Right lobe of liver (tissue), 6 donors: Measurements from ENCODE around the gene CFAP46. TPM values are rescaled to one million over a fixed set of nuclear protein-coding genes. Genes with fewer than 3 reads are reported as not detected.

ENCODE experiments used
- ATAC-seq, 4 donors: fragments of 200-7000 bp; cut with Tn5 transposase; one replicate each; pipeline ENCODE4 v1.9.1; 2020; ENCODE audit warnings: mild to moderate bottlenecking in 4 of 4, moderate library complexity in 4 of 4
- DNase-seq, 3 donors: peaks; one replicate each; pipeline ENCODE4 v3.0.0-alpha.2; 2020
- H3K27ac ChIP-seq, 3 donors: fragments of 200-600 bp; one replicate each; pipeline ENCODE4 v1.8.0; 2022
- H3K27me3 ChIP-seq, 2 donors: fragments of 200-600 bp; one replicate each; pipeline ENCODE4 v1.8.0; 2022
- H3K36me3 ChIP-seq, 4 donors: fragments of 200-600 bp; sonication (generic) in 1 of 4; one replicate each; pipeline versions ENCODE4 v1.5.1 to v1.8.0; 2017 to 2022; ENCODE audit warnings: control low read depth in 1 of 4
- H3K4me1 ChIP-seq, 4 donors: fragments of 200-600 bp; sonication (generic) in 1 of 4; one replicate each; pipeline versions ENCODE4 v1.5.1 to v1.8.0; 2017 to 2022; ENCODE audit warnings: control low read depth in 1 of 4
- H3K4me3 ChIP-seq, 3 donors: fragments of 200-600 bp; one replicate each; pipeline ENCODE4 v1.8.0; 2022
- H3K9me3 ChIP-seq, 4 donors: fragments of 200-600 bp; sonication (generic) in 1 of 4; one replicate each; pipeline versions ENCODE4 v1.5.1 to v1.8.0; 2017 to 2022; ENCODE audit warnings: control low read depth in 1 of 4
- CTCF ChIP-seq, 4 donors: fragments of 200-600 bp in 3 of 4; fragments of 450-650 bp in 1 of 4; IDR thresholded peaks; one replicate each; pipeline versions ENCODE4 v1.5.1 to v1.8.0; 2016 to 2022; ENCODE audit warnings: antibody characterized with exemption in 4 of 4, mild to moderate bottlenecking in 2 of 4
- POLR2A ChIP-seq: fragments of 450-650 bp; IDR thresholded peaks from one replicate; pipeline ENCODE4 v1.6.1; 2017; ENCODE audit warnings: antibody characterized with exemption, mild to moderate bottlenecking
- WGBS: methylation state at CpG from one replicate; pipeline ENCODE4 v1.1.6; 2018; ENCODE audit warnings: low coverage, low lambda C conversion rate; ENCODE audit not compliant: insufficient coverage; ENCODE audit errors: missing lambda C conversion rate; 5-methylcytosine and 5-hydroxymethylcytosine counted together
- intact Hi-C, 2 donors: fragments of 100-400 bp; cut with DNase I; formaldehyde crosslinking; loops; one replicate each; pipeline versions ENCODE4 v1.11.2 to v1.14.1; 2022
- total RNA-seq, 6 experiments: library from RNA; depleted of rRNA in 2 of 6; stranded (reverse); fragments of >200 nt in 2 of 6; fragmentation: NEBNext Ultra II Directional in 3 of 6; extraction: Animal tissue kit (Norgen Biotek cat#: 25700) in 3 of 6; gene quantifications; one replicate each; pipeline versions ENCODE4 v1.1.0 to v1.2.4, GENCODE V29; 2016 to 2023
- donor health status: DM: no; HTN: yes; CAD: no.
- donor health status: DM: no; HTN: no; CAD: no.
- donor health status: DM: no; HTN: no; CAD: no.
- donor health status: DM: no; HTN: yes; CAD: no.
- donor health status: DM: no; HTN: yes; CAD: no.

CFAP46 gene
- total RNA-seq, 6 experiments from 2014 or later = 0.16 to 0.67 (median 0.32) TPM

GRCh38 chr10:132835848-132836233 lies 106.5 kb downstream of the CFAP46 start:
- intact Hi-C loops = no loop called here
- H3K27ac ChIP-seq = no peak overlapping the region
- DNase-seq (no peak), ATAC-seq (no peak)
- H3K4me3 ChIP-seq = no peak overlapping the region
- H3K9me3 ChIP-seq = no peaks in the 10 kb centered on the region
- H3K4me1 ChIP-seq = no peaks in the 10 kb centered on the region
- H3K27me3 ChIP-seq = no peaks in the 10 kb centered on the region
- no peaks in the 10 kb centered on the region for H3K36me3 ChIP-seq
- no peak for TF ChIP-seq POLR2A
- no peak for TF ChIP-seq CTCF (IDR thresholded peaks at IDR 0.05)
- WGBS = 28% methylated on average over 12 of the region's 18 CpGs

GRCh38 chr10:132834891-132835847 lies 107.2 kb downstream of the CFAP46 start:
- TF ChIP-seq CTCF (IDR thresholded peaks at IDR 0.05) (no peak), POLR2A (no peak)
- ATAC-seq (no peak), DNase-seq (no peak)
- Histone ChIP-seq H3K9me3 (no peaks in the 10 kb centered on the region), H3K27ac (no peak overlapping the region), H3K27me3 (no peaks in the 10 kb centered on the region), H3K4me1 (no peaks in the 10 kb centered on the region), H3K4me3 (no peak overlapping the region), H3K36me3 (no peaks in the 10 kb centered on the region)
- intact Hi-C loops = no loop called here
- WGBS = no CpG with 5 or more reads among the region's 25 CpGs

- no peaks in the 10 kb centered on the region for H3K27me3 ChIP-seq
- no peak for ATAC-seq
- WGBS = 50% methylated on average over 1 of the region's 18 CpGs
- H3K9me3 ChIP-seq = no peaks in the 10 kb centered on the region
- no peak overlapping the region for H3K27ac ChIP-seq
- TF ChIP-seq POLR2A (no peak), CTCF (IDR thresholded peaks at IDR 0.05) (no peak)
- no peaks in the 10 kb centered on the region for H3K36me3 ChIP-seq
- H3K4me1 ChIP-seq = no peaks in the 10 kb centered on the region
- no peak overlapping the region for H3K4me3 ChIP-seq
- DNase-seq = no peak
- intact Hi-C loops = no loop called here
Observed at GRCh38 chr10:132834311-132834761, 108.0 kb downstream of the CFAP46 start.

GRCh38 chr10:132833421-132834111 lies 108.8 kb downstream of the CFAP46 start:
- H3K9me3 ChIP-seq = no peaks in the 10 kb centered on the region
- H3K27me3 ChIP-seq = no peaks in the 10 kb centered on the region
- H3K4me1 ChIP-seq = no peaks in the 10 kb centered on the region
- TF ChIP-seq CTCF (IDR thresholded peaks at IDR 0.05) (no peak), POLR2A (no peak)
- no peak overlapping the region for H3K4me3 ChIP-seq
- WGBS = 66% methylated on average over 7 of the region's 29 CpGs
- no peak overlapping the region for H3K27ac ChIP-seq
- ATAC-seq = no peak
- DNase-seq = no peak
- no peaks in the 10 kb centered on the region for H3K36me3 ChIP-seq
- intact Hi-C loops = no loop called here
